GM18511 (cell line): Measurements from ENCODE around the gene AMZ2.
"Not testable (repeated sequence)": the region's sequence is repeated elsewhere in the genome, so short reads cannot be mapped to it uniquely, and the experiment has no call there.

Experiments used
- ATAC-seq: cut with Tn5 transposase; IDR thresholded peaks from one replicate; pipeline ENCODE4 v1.9.1; 2021; ENCODE audit warnings: mild to moderate bottlenecking, moderate library complexity; ENCODE audit not compliant: unreplicated experiment

Gene AMZ2

GRCh38 chr17:68248199-68248825, 469 bp downstream of the AMZ2 start:
- peak; percentile 34 for ATAC-seq

GRCh38 chr17:68248891-68249290, 1.0 kb downstream of the AMZ2 start:
- no peak for ATAC-seq

GRCh38 chr17:68249354-68249765, 1.5 kb downstream of the AMZ2 start:
- no peak for ATAC-seq

- ATAC-seq, result not testable (repeated sequence)
Measured at GRCh38 chr17:68253426-68253825, 5.6 kb downstream of the AMZ2 start.

GRCh38 chr17:68255151-68255550, 7.3 kb downstream of the AMZ2 start:
- ATAC-seq, result no peak

GRCh38 chr17:68255731-68256538, 8.1 kb downstream of the AMZ2 start:
- no peak for ATAC-seq

GRCh38 chr17:68256701-68257100, 8.9 kb downstream of the AMZ2 start:
- ATAC-seq, result not testable (repeated sequence)

- no peak for ATAC-seq
Measured at GRCh38 chr17:68257934-68258333, 10.1 kb downstream of the AMZ2 start.

- ATAC-seq, result peak; percentile 91
Measured at GRCh38 chr17:68258890-68259647, 11.2 kb downstream of the AMZ2 start.

- ATAC-seq, result not testable (repeated sequence)
Measured at GRCh38 chr17:68259648-68259951, 11.8 kb downstream of the AMZ2 start.

GRCh38 chr17:68260051-68260762, 12.4 kb downstream of the AMZ2 start:
- no peak for ATAC-seq

GRCh38 chr17:68262467-68262866, 14.6 kb downstream of the AMZ2 start:
- ATAC-seq, result not testable (repeated sequence)

GRCh38 chr17:68263101-68263681, 15.3 kb downstream of the AMZ2 start:
- peak; percentile 50 for ATAC-seq

- ATAC-seq, result not testable (repeated sequence)
Measured at GRCh38 chr17:68265833-68266232, 18.0 kb downstream of the AMZ2 start.

- no peak for ATAC-seq
Measured at GRCh38 chr17:68273722-68274121, 25.9 kb downstream of the AMZ2 start.

GRCh38 chr17:68276339-68276738, 28.5 kb downstream of the AMZ2 start:
- not testable (repeated sequence) for ATAC-seq

- ATAC-seq, result no peak
Measured at GRCh38 chr17:68277807-68278206, 30.0 kb downstream of the AMZ2 start.

GRCh38 chr17:68281965-68282364, 34.1 kb downstream of the AMZ2 start:
- ATAC-seq, result not testable (repeated sequence)

GRCh38 chr17:68288375-68288774, 40.5 kb downstream of the AMZ2 start:
- ATAC-seq, result peak; percentile 15

GRCh38 chr17:68288804-68289203, 41.0 kb downstream of the AMZ2 start:
- no peak for ATAC-seq

- ATAC-seq, result no peak
Measured at GRCh38 chr17:68289473-68289872, 41.6 kb downstream of the AMZ2 start.
